Colonic mucosa (tissue), 4 donors: Measurements from ENCODE around the gene BCOR. TPM values are rescaled to one million over a fixed set of nuclear protein-coding genes. Genes with fewer than 3 reads are reported as not detected.
A peak's percentile ranks its signal among the peaks of the same experiment; 100 is the strongest.

Experiments used
- DNase-seq: peaks from one replicate; pipeline ENCODE4 v3.0.0-alpha.2; 2020
- H3K27ac ChIP-seq: fragments of 200-600 bp; one replicate; pipeline ENCODE4 v1.8.0; 2021
- H3K27me3 ChIP-seq: fragments of 200-600 bp; one replicate; pipeline ENCODE4 v1.8.0; 2021
- H3K36me3 ChIP-seq: fragments of 200-600 bp; one replicate; pipeline ENCODE4 v1.8.0; 2021
- H3K4me1 ChIP-seq: fragments of 200-600 bp; one replicate; pipeline ENCODE4 v1.8.0; 2021; ENCODE audit warnings: mild to moderate bottlenecking
- H3K4me3 ChIP-seq: fragments of 200-600 bp; one replicate; pipeline ENCODE4 v1.8.0; 2021
- H3K9ac ChIP-seq, 2 donors: one replicate each; pipeline ENCODE4 v1.7.0; 2013; ENCODE audit warnings: control low read depth in 2 of 2, low read depth in 2 of 2, low read length in 2 of 2
- H3K9me3 ChIP-seq: fragments of 200-600 bp; one replicate; pipeline ENCODE4 v1.8.0; 2021
- intact Hi-C: fragments of 100-400 bp; cut with DNase I; formaldehyde crosslinking; loops from one replicate; pipeline ENCODE4 v1.14.1; 2022
- total RNA-seq, 2 donors: library from RNA; stranded (reverse); fragmentation: NEBNext Ultra II Directional in 1 of 2; extraction: Animal tissue kit (Norgen Biotek cat#: 25700) in 1 of 2; gene quantifications; one replicate each; pipeline ENCODE4 v1.2.1, GENCODE V29; 2021
- TF ChIP-seq, protein P1 (sequence below): fragments of 200-600 bp; IDR thresholded peaks from one replicate; pipeline ENCODE4 v1.8.0; 2022; ENCODE audit warnings: antibody characterized with exemption, mild to moderate bottlenecking
- donor health status: healthy.
- donor health status: DM: no; HTN: no; CAD: no.
- donor health status: DM: no; HTN: no; CAD: no.

The BCOR gene
- total RNA-seq, 2 donors from 2014 or later: 18.3 to 21.3 TPM

DNA sequence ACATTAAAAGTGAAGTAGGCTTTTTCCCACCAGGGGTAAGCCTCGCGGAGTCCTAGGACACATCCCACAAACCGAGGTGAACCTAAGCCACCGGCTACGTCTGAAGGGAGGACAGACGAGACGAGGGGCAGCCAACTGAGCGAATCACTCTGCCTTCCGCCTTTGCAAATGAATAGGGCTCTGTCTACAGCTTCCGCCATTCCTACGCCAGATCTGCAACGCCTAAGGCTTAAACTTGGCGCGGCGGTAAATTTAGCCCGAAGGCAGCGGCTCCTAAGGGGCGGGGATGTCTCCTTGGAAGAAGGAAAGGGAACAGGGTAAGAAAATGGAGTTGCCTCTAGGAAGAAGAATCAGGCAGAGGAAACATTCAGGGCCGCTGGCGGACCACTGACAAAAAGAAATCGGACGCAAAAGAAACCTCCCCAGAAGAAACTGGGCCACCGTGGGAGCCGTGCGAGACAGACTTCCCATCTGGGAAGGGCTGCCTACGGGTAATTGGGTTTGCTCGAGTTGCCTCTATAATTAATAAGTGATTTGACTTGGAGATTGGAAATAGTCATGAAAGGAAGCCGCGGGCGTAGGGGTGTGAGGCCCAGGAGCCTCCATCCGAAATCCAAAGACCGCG lies 90.5 kb downstream of the BCOR start:
- Histone ChIP-seq H3K4me1 (no peaks in the 10 kb centered on the region), H3K36me3 (no peaks in the 10 kb centered on the region), H3K27me3 (peaks cover 53% of the 10 kb centered on the region), H3K9me3 (no peaks in the 10 kb centered on the region), H3K4me3 (no peak overlapping the region), H3K9ac (no peak overlapping the region), H3K27ac (no peak overlapping the region)
- DNase-seq: no peak
- intact Hi-C loops: no loop called here
- TF ChIP-seq, protein P1, sequence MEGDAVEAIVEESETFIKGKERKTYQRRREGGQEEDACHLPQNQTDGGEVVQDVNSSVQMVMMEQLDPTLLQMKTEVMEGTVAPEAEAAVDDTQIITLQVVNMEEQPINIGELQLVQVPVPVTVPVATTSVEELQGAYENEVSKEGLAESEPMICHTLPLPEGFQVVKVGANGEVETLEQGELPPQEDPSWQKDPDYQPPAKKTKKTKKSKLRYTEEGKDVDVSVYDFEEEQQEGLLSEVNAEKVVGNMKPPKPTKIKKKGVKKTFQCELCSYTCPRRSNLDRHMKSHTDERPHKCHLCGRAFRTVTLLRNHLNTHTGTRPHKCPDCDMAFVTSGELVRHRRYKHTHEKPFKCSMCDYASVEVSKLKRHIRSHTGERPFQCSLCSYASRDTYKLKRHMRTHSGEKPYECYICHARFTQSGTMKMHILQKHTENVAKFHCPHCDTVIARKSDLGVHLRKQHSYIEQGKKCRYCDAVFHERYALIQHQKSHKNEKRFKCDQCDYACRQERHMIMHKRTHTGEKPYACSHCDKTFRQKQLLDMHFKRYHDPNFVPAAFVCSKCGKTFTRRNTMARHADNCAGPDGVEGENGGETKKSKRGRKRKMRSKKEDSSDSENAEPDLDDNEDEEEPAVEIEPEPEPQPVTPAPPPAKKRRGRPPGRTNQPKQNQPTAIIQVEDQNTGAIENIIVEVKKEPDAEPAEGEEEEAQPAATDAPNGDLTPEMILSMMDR: no peak

DNA sequence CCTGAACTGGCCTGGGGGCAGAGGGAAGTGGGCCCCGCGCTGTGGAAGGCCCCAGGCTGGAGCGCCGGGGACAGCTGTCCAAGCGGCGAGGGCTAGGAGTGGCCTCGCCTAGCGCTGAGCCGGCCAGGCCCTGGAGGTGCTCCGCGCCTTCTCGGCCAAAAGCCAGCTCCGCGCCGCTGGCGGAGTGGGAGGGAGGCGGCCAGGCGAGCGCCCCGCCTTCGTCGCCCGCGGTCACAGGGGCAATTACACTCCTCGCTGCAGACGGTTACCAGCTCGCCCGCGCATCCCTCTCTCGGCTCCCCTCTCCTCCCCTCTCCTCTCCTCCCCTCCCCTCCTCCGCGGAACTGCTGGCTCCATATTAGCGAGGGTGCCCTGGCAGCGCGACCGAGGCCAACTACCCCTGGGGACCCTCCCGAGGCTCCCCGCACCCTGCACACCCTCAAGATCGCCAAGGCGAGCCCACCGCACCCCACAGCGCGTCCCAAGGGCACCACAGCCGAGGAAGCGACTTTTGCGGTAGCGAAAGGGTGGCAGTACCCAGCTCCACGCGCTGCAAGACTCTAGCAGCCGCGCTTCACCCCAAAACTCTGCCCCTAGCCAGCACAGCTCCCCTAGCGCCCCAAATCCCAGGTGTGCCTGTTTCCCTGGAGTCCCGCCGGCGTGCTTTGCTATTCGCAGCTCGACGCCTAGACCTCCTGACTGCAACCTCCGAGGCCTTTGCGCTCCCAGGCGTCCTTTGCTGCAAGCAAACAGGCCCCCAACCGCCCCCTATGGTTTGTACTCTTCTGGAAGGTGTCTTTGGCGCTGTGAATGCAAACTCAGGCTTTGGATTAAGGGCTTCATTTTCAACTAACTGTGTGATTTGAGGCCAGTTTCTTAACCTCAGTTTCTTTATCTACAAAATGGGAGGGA lies 91.4 kb downstream of the BCOR start:
- intact Hi-C loops: no loop called here
- TF ChIP-seq, protein P1: no peak
- peak; percentile 69 for DNase-seq
- Histone ChIP-seq H3K27ac (no peak overlapping the region), H3K4me1 (no peaks in the 10 kb centered on the region), H3K36me3 (no peaks in the 10 kb centered on the region), H3K4me3 (peak overlapping the region; percentile 12), H3K9me3 (no peaks in the 10 kb centered on the region), H3K9ac (peak overlapping the region in 1 of 2 donors; percentile 19), H3K27me3 (peaks cover 44% of the 10 kb centered on the region)

DNA sequence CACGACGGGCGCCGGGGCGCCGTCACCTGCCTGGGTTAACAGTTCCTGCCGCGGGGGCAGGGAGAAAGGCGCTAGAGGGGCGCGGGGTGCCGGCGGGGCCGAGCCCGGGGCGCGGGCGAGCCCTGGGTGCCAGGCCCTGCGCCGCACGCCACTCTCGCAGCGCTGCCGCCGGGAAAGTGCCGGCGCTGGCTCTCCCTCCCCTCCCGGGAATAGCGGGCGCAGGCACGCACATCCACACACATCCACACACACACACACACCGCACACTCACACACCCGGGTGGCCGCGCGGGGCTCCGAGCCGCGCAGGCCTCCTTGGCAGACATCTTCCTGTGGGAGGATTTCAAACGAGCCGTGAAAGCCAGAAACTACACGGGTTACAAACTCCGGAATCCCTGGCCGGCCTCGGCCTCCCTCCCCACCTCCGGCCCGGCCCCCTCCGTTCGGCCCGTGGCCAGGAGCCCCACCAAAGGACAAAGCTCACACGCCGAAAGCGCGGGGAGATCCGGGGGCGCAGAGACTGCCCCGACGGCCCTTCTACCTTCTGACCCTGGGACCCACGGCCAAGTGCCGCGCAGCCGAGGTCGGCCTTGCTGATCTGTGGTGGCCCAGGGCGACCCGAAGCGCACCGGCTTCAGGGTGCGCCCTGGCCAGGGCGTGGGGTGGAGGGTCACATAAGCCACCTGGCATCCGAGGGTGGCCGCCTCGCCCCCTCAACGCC lies 92.3 kb downstream of the BCOR start:
- H3K4me3 ChIP-seq: peak overlapping the region; percentile 12
- intact Hi-C loops: no loop called here
- TF ChIP-seq, protein P1: no peak
- H3K9me3 ChIP-seq: no peaks in the 10 kb centered on the region
- H3K27ac ChIP-seq: no peak overlapping the region
- no peaks in the 10 kb centered on the region for H3K36me3 ChIP-seq
- peak overlapping the region; percentile 19 to 35 for H3K9ac ChIP-seq
- DNase-seq: no peak
- no peaks in the 10 kb centered on the region for H3K4me1 ChIP-seq
- peaks cover 44% of the 10 kb centered on the region for H3K27me3 ChIP-seq

DNA sequence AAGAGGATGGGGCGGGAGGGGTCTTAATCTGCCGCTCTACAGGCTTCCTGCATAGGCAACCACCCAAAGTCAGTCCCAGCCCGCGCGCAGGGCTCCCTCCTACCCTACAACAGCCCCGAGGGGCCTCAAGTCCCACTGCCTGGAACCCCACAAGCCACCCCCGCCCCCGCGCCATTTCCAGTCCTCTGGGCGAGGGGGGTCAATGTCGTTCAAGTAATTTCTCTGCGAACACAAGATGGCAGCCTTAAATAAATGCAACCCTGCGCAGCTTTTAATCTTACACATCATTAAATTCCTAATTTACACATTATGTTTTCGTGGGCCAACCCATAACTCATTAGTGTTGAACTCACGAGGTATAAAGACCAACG lies 92.9 kb downstream of the BCOR start:
- TF ChIP-seq, protein P1: no peak
- Histone ChIP-seq H3K4me1 (no peaks in the 10 kb centered on the region), H3K9me3 (no peaks in the 10 kb centered on the region), H3K27me3 (peaks cover 44% of the 10 kb centered on the region), H3K36me3 (no peaks in the 10 kb centered on the region), H3K27ac (no peak overlapping the region), H3K9ac (peak overlapping the region in 1 of 2 donors; percentile 35), H3K4me3 (no peak overlapping the region)
- no peak for DNase-seq
- intact Hi-C loops: no loop called here

DNA sequence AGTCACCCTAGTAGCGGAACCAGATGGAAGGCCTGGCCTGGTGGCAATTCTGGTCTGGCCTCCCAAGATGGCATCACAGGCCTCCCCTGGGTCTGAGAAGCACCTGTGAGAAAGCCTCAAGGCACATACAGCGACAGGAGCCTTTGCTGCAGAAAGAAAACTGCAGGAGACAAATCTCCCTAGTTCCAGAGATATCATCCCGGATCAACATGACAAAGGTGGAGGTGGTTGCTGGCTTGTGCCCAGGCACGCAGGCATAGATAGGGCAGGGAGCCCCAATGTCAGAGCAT lies 93.6 kb downstream of the BCOR start:
- no peak for DNase-seq
- H3K4me3 ChIP-seq: no peak overlapping the region
- TF ChIP-seq, protein P1: no peak
- intact Hi-C loops: no loop called here
- H3K9ac ChIP-seq: no peak overlapping the region
- H3K4me1 ChIP-seq: no peaks in the 10 kb centered on the region
- no peaks in the 10 kb centered on the region for H3K36me3 ChIP-seq
- no peaks in the 10 kb centered on the region for H3K9me3 ChIP-seq
- H3K27ac ChIP-seq: no peak overlapping the region
- H3K27me3 ChIP-seq: peaks cover 40% of the 10 kb centered on the region
